Skin of body (tissue), 2 donors: ENCODE measurements around the gene TUBE1. TPM values are rescaled to one million over a fixed set of nuclear protein-coding genes. Genes with fewer than 3 reads are reported as not detected.
A peak's percentile ranks its signal among the peaks of the same experiment; 100 is the strongest.

Source experiments
- DNase-seq: peaks from one replicate; lab custom pipeline; 2025; lab: John Stamatoyannopoulos, UW
- total RNA-seq: library from RNA; depleted of rRNA; stranded (reverse); fragments of >200 nt; gene quantifications from one replicate; pipeline ENCODE4 v1.2.3, GENCODE V29; 2014

TUBE1 gene
- total RNA-seq, 1 donor from 2014 or later: 38.0 TPM

- DNase-seq: no peak
Observed at GRCh38 chr6:112036088-112036637, 51.1 kb downstream of the TUBE1 start.

GRCh38 chr6:112034616-112034995 lies 52.7 kb downstream of the TUBE1 start:
- no peak for DNase-seq

- no peak for DNase-seq
Observed at GRCh38 chr6:112033791-112034615, 53.3 kb downstream of the TUBE1 start.

GRCh38 chr6:112032728-112033127 lies 54.6 kb downstream of the TUBE1 start:
- DNase-seq: no peak

- DNase-seq: no peak
Observed at GRCh38 chr6:112031960-112032359, 55.3 kb downstream of the TUBE1 start.

GRCh38 chr6:112030961-112031660 lies 56.2 kb downstream of the TUBE1 start:
- peak; percentile 60 for DNase-seq

GRCh38 chr6:112030206-112030960 lies 56.9 kb downstream of the TUBE1 start:
- peak; percentile 69 for DNase-seq

- DNase-seq: no peak
Observed at GRCh38 chr6:112029045-112029822, 58.0 kb downstream of the TUBE1 start.

GRCh38 chr6:112027942-112028674 lies 59.2 kb downstream of the TUBE1 start:
- DNase-seq: peak; percentile 78

- no peak for DNase-seq
Observed at GRCh38 chr6:112026933-112027332, 60.3 kb downstream of the TUBE1 start.

- no peak for DNase-seq
Observed at GRCh38 chr6:112024464-112024863, 62.8 kb downstream of the TUBE1 start.

- no peak for DNase-seq
Observed at GRCh38 chr6:112022749-112023148, 64.5 kb downstream of the TUBE1 start.

- DNase-seq: no peak
Observed at GRCh38 chr6:112021691-112022310, 65.5 kb downstream of the TUBE1 start.

Other genes starting within 250 kb of the TUBE1 start
- 145 TPM for gene FYN, start 214.0 kb downstream of the TUBE1 start, total RNA-seq
- gene CCN6, start 33.4 kb downstream of the TUBE1 start, total RNA-seq: 0.39 TPM
- gene FAM229B, start 109 bp upstream of the TUBE1 start, total RNA-seq: 13.8 TPM
- 249 TPM for gene LAMA4, start 167.1 kb upstream of the TUBE1 start, total RNA-seq